ENCODE data around the gene GRM8.
"Not testable (repeated sequence)": the region's sequence is repeated elsewhere in the genome, so short reads cannot be mapped to it uniquely, and the experiment has no call there.

GRM8 gene

DNA sequence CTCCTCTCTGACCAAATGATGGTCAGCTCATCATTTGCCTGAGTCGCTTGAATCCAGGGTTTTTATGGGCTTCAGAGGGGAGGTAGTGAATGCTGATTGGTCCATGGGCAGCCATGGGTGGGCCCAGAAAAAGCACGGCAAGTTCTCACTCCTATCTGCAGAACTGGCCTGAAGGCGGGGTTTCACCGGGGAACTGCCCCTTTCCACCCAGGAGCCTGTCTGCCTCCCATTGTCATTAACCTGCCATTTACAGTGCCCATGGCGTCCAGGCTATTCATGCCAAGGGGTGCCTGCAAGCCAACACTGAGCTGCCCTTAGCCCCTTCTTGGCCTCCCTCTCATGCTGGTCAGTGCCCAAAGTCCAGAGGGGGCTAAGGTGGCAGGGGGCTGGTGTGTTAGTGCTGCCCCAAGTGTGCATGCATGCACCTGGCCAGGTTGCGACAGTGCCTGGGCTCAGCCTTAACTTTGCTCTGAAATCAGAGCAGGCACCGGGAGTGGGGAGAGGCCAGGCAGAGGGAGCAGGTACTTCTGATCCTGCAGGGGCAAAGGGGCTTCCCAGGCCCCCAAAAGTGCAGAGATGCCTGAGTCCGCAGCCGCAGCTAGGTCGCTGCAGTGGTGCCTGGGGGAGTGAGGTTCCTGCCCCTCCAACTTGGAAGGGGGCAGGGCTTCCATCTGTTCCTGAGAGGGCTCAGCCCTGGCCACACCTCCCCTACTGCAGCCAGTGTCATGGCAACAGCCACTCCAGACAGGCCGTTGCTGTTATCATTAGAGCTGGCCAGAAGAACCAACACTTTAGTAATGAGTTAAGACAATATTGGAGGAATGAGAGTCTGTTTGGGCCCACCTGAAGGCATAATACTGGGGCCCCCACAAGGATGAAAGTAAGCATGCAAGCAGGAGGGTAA, 561.6 kb downstream of the GRM8 start:
- no peak overlapping the region for H3K27ac ChIP-seq
- no peak for DNase-seq (ENCODE audit: low read depth, low spot score)

DNA sequence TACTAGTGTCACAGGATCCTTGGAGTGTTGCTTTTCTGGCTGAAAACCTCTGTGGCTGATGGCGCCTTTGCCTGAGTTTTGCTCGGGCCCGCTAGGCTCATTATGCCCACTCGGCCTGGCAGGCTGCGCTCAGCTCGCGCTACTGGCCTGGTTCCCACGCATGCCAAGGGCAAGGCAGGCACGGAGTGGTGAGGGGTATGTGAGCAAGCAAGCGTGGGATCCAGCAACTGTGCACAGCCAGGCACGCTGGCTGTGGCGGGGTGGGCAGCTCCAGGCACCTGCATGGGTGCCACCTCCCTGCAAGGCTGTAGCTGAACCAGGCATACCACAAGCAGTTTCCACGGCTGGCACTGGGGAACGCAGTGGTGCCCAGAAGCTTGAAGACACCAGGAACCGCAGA, 562.6 kb downstream of the GRM8 start:
- DNase-seq (ENCODE audit: low read depth, low spot score) = no peak
- no peak overlapping the region for H3K27ac ChIP-seq

DNA sequence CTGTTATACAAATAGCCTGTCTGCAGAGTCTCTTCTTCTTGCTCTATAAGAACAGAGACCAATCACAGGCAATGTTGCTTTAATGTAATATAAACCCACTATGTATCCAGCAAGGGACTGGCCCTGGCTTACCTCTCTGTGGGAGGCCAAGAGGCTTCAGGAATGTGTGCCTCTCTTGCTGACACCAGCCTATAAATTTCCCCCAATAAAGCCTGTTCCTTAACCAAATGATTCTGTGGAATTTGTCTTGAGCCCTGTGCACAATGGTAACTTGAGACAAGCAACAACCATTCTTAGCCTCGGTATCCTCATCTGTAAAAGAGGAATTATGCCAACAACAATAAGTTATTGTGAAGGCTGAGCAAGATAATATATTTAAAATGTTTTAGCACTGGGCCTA, 563.7 kb downstream of the GRM8 start:
- no peak overlapping the region for H3K27ac ChIP-seq
- DNase-seq (ENCODE audit: low read depth, low spot score) = no peak

- H3K27ac ChIP-seq = no peak overlapping the region
- DNase-seq (ENCODE audit: low read depth, low spot score) = no peak
Measured at GRCh38 chr7:126686474-126686873, 566.3 kb downstream of the GRM8 start.

GRCh38 chr7:126685596-126685995, 567.1 kb downstream of the GRM8 start:
- no peak for DNase-seq (ENCODE audit: low read depth, low spot score)
- H3K27ac ChIP-seq = no peak overlapping the region

- no peak overlapping the region for H3K27ac ChIP-seq
- DNase-seq (ENCODE audit: low read depth, low spot score) = no peak
Measured at GRCh38 chr7:126685018-126685573, 567.6 kb downstream of the GRM8 start.

GRCh38 chr7:126682176-126682575, 570.6 kb downstream of the GRM8 start:
- DNase-seq (ENCODE audit: low read depth, low spot score) = no peak
- H3K27ac ChIP-seq = no peak overlapping the region

DNA sequence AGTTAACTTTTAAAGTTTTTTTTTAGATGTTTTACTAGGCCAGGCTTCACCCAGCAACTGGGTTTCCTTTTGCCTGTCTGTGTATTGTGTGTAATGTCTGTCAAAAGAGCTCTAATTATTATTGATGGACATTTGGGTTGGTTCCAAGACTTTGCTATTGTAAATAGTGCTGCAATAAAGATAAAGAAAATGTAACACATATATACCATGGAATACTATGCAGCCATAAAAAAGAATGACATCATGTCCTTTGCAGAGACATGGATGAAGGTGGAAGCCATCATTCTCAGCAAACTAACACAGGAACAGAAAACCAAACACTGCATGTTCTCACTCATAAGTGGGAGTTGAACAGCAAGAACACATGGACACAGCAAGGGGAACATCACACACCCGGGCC, 584.0 kb downstream of the GRM8 start:
- not testable (repeated sequence) for H3K27ac ChIP-seq; DNase-seq (ENCODE audit: low read depth, low spot score)

GRCh38 chr7:126668367-126668752, 584.4 kb downstream of the GRM8 start:
- H3K27ac ChIP-seq = no peak overlapping the region
- DNase-seq (ENCODE audit: low read depth, low spot score) = no peak

- no peak overlapping the region for H3K27ac ChIP-seq
- DNase-seq (ENCODE audit: low read depth, low spot score) = no peak
Measured at GRCh38 chr7:126667742-126668366, 584.9 kb downstream of the GRM8 start.

DNA sequence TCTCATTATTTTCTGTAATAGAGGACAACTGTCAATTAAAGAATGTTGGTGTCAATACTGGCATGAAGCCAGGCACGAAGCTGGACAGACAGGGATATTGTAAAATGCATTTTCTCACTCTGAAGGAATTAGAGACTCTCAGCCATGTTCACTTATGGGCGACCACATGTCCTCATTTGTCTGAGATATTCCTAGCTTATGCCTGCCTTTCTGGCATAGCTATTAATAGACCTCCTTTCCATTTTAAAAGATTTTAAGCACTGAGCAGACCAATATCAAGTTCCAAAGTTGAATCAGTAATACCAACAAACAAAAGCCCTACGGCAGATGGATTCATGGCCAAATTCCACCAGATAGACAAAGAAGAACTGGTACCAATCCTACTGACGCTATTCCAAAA, 589.9 kb downstream of the GRM8 start:
- H3K27ac ChIP-seq = no peak overlapping the region
- no peak for DNase-seq (ENCODE audit: low read depth, low spot score)

GRCh38 chr7:126659124-126659523, 593.6 kb downstream of the GRM8 start:
- DNase-seq (ENCODE audit: low read depth, low spot score) = no peak
- H3K27ac ChIP-seq = no peak overlapping the region

- H3K27ac ChIP-seq = no peak overlapping the region
- no peak for DNase-seq (ENCODE audit: low read depth, low spot score)
Measured at GRCh38 chr7:126658684-126659083, 594.1 kb downstream of the GRM8 start.

- DNase-seq (ENCODE audit: low read depth, low spot score) = no peak
- H3K27ac ChIP-seq = no peak overlapping the region
Measured at GRCh38 chr7:126657599-126658358, 595.0 kb downstream of the GRM8 start.

- no peak overlapping the region for H3K27ac ChIP-seq
- DNase-seq (ENCODE audit: low read depth, low spot score) = no peak
Measured at GRCh38 chr7:126657137-126657536, 595.6 kb downstream of the GRM8 start.

- DNase-seq (ENCODE audit: low read depth, low spot score) = no peak
- no peak overlapping the region for H3K27ac ChIP-seq
Measured at GRCh38 chr7:126656165-126656564, 596.6 kb downstream of the GRM8 start.

GRCh38 chr7:126637538-126637937, 615.2 kb downstream of the GRM8 start:
- H3K27ac ChIP-seq = no peak overlapping the region
- no peak for DNase-seq (ENCODE audit: low read depth, low spot score)

DNA sequence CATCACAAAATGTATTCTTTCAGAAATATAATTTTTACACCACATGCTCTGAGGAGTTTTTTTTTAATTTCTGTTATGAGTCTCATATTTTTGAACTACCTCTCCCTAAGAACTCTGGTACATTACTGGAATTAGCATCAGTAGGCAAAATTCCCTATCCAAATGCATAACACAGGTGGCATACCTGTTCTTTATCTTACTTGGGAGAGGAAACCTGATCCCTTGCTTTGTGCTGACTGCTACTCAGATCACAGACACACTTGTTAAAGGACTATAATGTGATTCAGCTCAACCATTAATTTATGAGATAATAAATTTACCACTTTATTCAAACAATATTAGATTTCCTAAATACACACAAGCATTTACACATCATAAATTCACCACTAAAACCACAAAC, 617.2 kb downstream of the GRM8 start:
- no peak for DNase-seq (ENCODE audit: low read depth, low spot score)
- H3K27ac ChIP-seq = no peak overlapping the region

DNA sequence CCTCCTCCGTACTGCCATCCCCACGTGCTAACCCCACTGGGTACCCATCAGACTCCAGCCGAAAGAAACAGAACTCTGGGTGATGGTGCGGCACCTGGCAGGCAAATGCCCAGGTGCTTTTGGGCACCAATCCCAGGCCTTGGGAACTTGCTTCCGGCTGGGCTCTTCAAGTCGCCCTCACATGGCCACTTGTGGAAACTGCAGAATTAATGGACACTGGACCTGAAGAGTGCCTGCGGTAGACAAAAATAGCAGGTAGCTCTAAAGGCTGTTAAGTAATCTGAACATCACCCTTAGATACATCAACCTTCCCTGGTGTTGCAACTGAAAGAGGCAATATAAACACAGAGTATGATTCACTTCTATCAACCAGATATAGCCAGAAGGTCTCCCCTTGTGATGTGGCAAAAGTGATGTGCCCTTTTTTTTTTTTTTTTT, 644.4 kb downstream of the GRM8 start:
- DNase-seq (ENCODE audit: low read depth, low spot score) = peak; percentile 6

GRCh38 chr7:126606331-126606730, 646.4 kb downstream of the GRM8 start:
- DNase-seq (ENCODE audit: low read depth, low spot score) = peak; percentile 6
- H3K27ac ChIP-seq = no peak overlapping the region

More for the DNA sequence above, 644.4 kb downstream of the GRM8 start:
- H3K27ac ChIP-seq = no peak overlapping the region

DNA sequence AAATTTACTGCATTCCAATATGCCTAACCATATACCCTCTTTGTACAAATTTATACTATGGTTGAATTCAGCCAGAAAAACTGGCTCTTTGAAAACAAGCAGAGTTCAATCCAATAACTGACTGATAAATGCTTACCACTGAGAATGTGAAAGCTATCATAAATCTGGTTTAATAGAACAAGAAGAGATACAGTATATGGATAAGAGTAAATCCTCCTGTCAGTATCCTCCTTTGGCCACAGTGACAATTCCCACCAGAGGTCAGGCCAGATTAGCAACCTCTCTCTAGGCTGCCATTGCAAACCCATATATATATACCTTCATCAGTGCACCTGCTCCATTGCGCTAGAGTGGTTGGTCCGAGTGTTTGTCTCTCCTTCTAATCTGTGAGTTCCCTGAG, 647.2 kb downstream of the GRM8 start:
- H3K27ac ChIP-seq = no peak overlapping the region
- DNase-seq (ENCODE audit: low read depth, low spot score) = no peak

Measured in epithelial cell of prostate (primary cell).